Right atrium auricular region (tissue), 2 donors: ENCODE measurements around the gene FANCI. TPM values are rescaled to one million over a fixed set of nuclear protein-coding genes. Genes with fewer than 3 reads are reported as not detected.

Experiments used
- DNase-seq: peaks from one replicate; pipeline ENCODE4 v3.0.0-alpha.2; 2019; ENCODE audit warnings: low spot score
- H3K27ac ChIP-seq, 2 donors: fragments of 200-600 bp; sonication (generic); 1 replicate in 1 of 2; 2 replicates in 1 of 2; pipeline ENCODE4 v1.5.1; 2016 to 2019
- H3K27me3 ChIP-seq, 2 donors: fragments of 200-600 bp; sonication (generic); one replicate each; pipeline versions ENCODE4 v1.5.1 to v1.6.0; 2017 to 2019
- H3K36me3 ChIP-seq: fragments of 200-600 bp; sonication (generic); one replicate; pipeline ENCODE4 v1.5.1; 2016
- H3K4me1 ChIP-seq, 2 donors: fragments of 200-600 bp; sonication (generic); one replicate each; pipeline versions ENCODE4 v1.5.1 to v1.6.0; 2017 to 2019
- H3K4me3 ChIP-seq, 2 donors: fragments of 200-600 bp; sonication (generic); 1 replicate in 1 of 2; 2 replicates in 1 of 2; pipeline ENCODE4 v1.5.1; 2017 to 2019; ENCODE audit warnings: mild to moderate bottlenecking in 1 of 2, moderate library complexity in 1 of 2
- H3K9me3 ChIP-seq, 2 donors: fragments of 200-600 bp; sonication (generic); one replicate each; pipeline ENCODE4 v1.5.1; 2019
- total RNA-seq, 2 donors: library from RNA; depleted of rRNA; stranded (reverse); fragments of >200 nt; gene quantifications; one replicate each; pipeline ENCODE4 v1.1.0, GENCODE V29; 2016
- TF ChIP-seq, protein P1 (sequence below), 2 donors: fragments of 200-600 bp; sonication (generic); IDR thresholded peaks; one replicate each; pipeline ENCODE4 v1.5.1; 2019; ENCODE audit warnings: antibody characterized with exemption in 2 of 2

FANCI gene
- total RNA-seq, 2 donors from 2014 or later = 0.79 to 1.6 TPM

DNA sequence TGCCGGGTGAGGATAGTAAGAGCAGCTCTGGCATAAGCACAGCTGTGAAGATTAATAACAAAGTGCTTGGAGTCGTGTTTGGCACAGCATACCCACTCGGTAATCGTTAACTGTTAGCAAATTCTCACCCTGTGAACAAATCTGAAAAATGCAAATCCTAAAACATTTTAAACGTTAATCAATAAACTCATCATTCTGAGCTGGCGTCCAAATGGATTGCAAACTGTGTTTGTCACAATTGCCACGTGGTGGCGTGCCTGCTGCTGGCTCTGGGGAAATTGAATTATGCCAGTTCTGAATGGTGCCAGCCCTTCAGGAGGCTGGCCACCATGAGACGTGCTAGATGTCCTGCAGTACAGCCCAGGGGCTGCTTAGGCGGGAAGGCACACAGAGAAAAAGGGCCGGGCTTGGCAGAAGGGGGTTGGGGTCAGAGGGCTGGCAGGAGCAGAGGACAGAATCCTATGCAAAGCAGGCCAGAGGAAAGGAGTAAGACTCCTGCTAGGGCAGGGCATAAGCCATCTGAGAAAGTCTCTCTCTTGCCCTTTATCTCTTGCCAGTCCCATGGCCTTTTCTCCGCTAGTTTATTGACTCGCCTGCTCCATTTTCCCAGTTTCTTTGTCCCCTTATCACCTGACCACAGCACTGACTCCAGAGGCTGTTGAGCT is 113.0 kb downstream of the FANCI start:
- no peak for DNase-seq
- Histone ChIP-seq H3K27ac (no peak overlapping the region), H3K27me3 (peaks cover 14 to 24% of the 10 kb centered on the region in 2 donors)

DNA sequence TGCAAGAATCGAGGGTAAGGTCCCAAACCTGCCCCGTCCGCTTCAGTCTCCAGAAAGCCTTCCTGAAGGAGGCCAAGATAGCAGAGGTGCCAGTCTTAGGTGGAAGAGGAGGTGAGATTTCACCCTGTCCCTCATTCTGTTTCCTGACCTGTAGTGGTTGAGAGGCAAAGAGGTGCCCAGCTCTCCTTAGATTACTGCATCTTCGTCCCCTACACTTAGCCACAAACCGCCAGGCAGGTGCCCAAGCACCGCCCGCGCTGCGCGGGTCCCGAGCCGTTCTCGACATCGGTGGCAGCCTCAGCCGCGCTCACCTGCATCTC is 114.6 kb downstream of the FANCI start:
- H3K4me1 ChIP-seq = peaks cover 0 to 29% of the 10 kb centered on the region in 2 donors
- H3K27me3 ChIP-seq = peaks cover 22 to 35% of the 10 kb centered on the region in 2 donors
- peak overlapping the region in 1 of 2 donors; percentile 47 for H3K4me3 ChIP-seq
- H3K27ac ChIP-seq = no peak overlapping the region
- H3K9me3 ChIP-seq = no peaks in the 10 kb centered on the region
- no peaks in the 10 kb centered on the region for H3K36me3 ChIP-seq
- DNase-seq = no peak
- TF ChIP-seq, protein P1, sequence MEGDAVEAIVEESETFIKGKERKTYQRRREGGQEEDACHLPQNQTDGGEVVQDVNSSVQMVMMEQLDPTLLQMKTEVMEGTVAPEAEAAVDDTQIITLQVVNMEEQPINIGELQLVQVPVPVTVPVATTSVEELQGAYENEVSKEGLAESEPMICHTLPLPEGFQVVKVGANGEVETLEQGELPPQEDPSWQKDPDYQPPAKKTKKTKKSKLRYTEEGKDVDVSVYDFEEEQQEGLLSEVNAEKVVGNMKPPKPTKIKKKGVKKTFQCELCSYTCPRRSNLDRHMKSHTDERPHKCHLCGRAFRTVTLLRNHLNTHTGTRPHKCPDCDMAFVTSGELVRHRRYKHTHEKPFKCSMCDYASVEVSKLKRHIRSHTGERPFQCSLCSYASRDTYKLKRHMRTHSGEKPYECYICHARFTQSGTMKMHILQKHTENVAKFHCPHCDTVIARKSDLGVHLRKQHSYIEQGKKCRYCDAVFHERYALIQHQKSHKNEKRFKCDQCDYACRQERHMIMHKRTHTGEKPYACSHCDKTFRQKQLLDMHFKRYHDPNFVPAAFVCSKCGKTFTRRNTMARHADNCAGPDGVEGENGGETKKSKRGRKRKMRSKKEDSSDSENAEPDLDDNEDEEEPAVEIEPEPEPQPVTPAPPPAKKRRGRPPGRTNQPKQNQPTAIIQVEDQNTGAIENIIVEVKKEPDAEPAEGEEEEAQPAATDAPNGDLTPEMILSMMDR (IDR thresholded peaks at IDR 0.05) = no peak

More for the DNA sequence above, 113.0 kb downstream of the FANCI start:
- H3K9me3 ChIP-seq = no peaks in the 10 kb centered on the region
- H3K4me1 ChIP-seq = peaks cover 0 to 18% of the 10 kb centered on the region in 2 donors
- TF ChIP-seq, protein P1 (IDR thresholded peaks at IDR 0.05) = peak in 1 of 2 donors; percentile 53
- no peak overlapping the region for H3K4me3 ChIP-seq
- H3K36me3 ChIP-seq = no peaks in the 10 kb centered on the region

DNA sequence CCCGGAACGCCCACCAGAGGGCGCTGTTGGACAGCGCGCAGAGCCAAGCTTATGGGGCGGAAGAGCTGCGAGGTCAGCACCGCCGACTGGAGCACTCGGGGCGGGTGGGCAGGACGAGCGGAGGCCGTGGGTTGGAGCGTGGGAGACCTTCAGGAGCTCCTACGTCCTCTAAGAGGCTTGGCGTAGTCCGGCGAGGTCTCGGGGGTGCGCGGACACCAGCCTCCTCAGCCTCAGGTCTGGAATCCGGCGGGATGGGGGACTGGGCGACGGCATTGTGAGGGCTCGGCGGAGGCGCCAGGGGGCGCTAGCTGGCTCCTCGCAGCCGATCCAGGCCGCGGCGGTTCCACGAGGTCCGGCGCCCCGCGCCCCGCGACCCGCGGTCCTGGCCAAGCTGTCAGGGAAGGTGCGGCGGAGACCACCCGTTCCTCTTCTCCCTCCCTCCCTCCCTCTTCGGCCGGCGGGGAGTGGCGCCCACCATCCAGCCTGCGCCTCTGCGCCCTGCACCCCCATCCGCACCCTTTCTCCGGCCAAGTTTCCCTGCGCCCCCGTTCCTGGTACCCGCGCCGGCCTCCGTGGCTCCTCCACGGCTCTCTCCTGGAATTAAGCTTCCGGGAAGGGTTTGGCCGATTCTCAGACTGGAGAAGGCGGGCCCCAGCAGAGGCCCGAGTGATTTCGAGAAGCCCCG is 115.1 kb downstream of the FANCI start:
- TF ChIP-seq, protein P1 (IDR thresholded peaks at IDR 0.05) = peak; percentile 99
- Histone ChIP-seq H3K27ac (no peak overlapping the region), H3K27me3 (peaks cover 27 to 40% of the 10 kb centered on the region in 2 donors), H3K4me1 (peaks cover 0 to 29% of the 10 kb centered on the region in 2 donors), H3K36me3 (no peaks in the 10 kb centered on the region), H3K9me3 (no peaks in the 10 kb centered on the region), H3K4me3 (peak overlapping the region; percentile 15 to 47)
- DNase-seq = peak; percentile 77

DNA sequence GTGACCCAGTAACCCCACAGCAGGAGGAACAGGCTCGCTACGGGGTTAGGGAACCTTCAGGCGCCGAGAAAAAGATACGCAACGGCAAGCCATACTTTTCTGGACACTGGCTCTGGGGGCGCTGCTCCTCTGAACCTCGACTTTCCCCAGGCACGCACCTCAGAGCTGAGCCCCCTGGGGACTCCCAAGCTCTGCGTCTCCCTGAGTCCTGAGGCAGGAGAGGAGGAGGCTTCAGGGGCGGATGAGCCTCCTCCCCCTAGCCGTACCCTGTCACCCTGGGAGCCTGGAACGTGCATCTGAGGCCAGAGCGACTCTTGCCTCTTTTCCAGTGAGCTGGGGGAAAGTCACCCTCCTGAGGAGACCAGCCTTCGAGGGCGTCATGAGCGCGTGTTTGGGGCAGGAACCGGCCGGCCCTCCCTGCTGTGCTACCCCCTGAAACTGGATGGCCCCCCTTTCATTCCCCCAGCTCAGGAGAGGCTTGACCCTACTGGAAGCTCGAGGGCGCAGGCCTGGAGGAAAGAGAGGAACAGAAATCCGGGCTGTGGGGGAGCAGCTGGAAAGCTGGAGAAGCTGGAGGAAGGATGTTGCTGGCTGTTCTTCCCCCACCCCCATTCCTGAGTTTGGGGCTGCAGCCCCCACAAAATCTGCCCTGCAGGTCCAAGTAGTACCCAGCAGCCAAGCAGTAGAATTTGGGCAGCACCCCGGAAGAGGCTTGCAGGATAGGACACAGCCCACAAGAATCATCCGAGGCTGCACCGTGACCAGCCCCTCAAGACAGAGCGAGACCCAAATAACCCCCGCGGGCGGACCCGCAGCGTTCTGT is 115.9 kb downstream of the FANCI start:
- DNase-seq = no peak
- peaks cover 29 to 46% of the 10 kb centered on the region in 2 donors for H3K27me3 ChIP-seq
- no peaks in the 10 kb centered on the region for H3K9me3 ChIP-seq
- peaks cover 0 to 29% of the 10 kb centered on the region in 2 donors for H3K4me1 ChIP-seq
- no peaks in the 10 kb centered on the region for H3K36me3 ChIP-seq
- H3K4me3 ChIP-seq = no peak overlapping the region
- TF ChIP-seq, protein P1 (IDR thresholded peaks at IDR 0.05) = no peak
- no peak overlapping the region for H3K27ac ChIP-seq

DNA sequence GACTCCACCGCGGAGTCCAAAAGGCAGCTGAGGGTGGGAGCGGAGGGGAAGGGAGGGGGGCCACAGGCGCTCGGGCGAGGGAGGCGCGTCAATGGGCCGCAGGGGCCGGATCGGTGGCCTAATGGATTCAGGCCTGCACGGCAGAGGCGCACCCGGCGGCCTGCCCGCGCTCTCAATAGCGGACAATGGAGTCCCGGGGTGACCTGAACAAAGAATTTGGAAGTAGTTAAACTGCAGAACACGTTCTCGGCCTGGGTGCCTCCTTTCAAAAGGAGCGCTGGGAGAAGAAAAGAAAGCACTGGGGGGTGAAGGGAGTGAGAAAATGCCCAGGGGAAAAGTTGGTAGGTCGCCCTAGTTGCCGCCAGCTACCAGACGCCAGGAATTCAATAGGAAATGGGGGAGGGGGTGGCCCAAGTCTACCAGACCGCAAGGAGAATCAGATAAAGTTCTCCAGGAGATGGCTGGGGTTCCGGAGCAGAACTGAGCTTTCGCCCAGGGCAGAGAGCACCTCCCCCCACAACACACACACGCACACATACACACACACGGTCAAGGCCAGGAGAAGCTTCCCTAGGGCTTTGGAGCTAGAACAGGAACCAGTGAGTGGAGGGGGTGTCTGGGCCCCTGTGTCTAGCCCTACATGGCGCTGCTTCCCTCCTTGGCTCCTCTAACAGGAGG is 116.7 kb downstream of the FANCI start:
- Histone ChIP-seq H3K27me3 (peaks cover 31 to 52% of the 10 kb centered on the region in 2 donors), H3K4me3 (no peak overlapping the region), H3K4me1 (peaks cover 0 to 29% of the 10 kb centered on the region in 2 donors), H3K9me3 (no peaks in the 10 kb centered on the region), H3K36me3 (no peaks in the 10 kb centered on the region), H3K27ac (no peak overlapping the region)
- TF ChIP-seq, protein P1 (IDR thresholded peaks at IDR 0.05) = no peak
- no peak for DNase-seq
